NCI-H2107 treated with DMSO at 0.1 percent for 48 hours (cell line): ENCODE results near the gene SLC25A26.
"Not testable (repeated sequence)": the region's sequence is repeated elsewhere in the genome, so short reads cannot be mapped to it uniquely, and the experiment has no call there.

ENCODE experiments used
- DNase-seq: peaks from one replicate; lab custom pipeline; 2025; ENCODE audit not compliant: unreplicated experiment; lab: John Stamatoyannopoulos, UW

The SLC25A26 gene

DNA sequence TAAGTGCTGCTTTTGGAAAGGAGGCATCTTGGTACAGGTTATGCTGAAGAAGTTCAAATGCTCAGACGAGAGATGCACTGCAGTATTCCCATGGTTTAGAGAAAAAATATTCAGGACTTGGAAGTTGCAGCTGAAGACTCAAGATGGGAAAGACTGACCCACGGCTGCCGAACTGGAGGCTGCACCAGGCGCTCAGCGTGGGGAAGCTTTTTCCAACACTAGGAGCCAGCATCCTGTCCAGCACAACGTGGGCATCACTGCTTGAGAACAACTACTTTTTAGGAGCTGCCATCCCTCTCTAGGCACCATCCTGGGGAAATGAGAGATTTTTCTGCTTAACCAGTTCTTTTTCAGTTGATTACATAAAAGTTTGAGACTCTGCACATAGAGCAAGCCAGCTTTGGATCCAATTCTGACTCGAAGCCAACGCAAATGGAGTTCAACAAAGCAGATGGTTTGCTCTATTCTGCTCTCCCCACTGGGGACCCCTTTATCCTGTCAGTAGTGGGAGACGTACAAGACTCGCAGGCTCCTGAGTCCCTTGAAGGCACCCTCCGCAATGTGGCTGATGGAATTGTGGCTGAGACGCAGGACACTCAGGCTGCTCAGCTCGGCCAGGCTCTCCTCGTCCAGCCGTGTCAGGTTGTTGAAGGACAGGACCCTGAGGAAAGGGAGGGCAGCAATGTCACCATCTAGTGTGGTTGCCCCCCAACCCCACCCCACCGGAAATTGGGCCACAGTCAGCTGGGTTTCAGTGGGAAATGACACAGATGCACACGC lies 186.2 kb downstream of the SLC25A26 start:
- DNase-seq, result no peak

GRCh38 chr3:66407611-66408218 lies 186.9 kb downstream of the SLC25A26 start:
- DNase-seq, result no peak

- DNase-seq, result no peak
These were observed 189.3 kb downstream of the SLC25A26 start for GRCh38 chr3:66409771-66410754.

DNA sequence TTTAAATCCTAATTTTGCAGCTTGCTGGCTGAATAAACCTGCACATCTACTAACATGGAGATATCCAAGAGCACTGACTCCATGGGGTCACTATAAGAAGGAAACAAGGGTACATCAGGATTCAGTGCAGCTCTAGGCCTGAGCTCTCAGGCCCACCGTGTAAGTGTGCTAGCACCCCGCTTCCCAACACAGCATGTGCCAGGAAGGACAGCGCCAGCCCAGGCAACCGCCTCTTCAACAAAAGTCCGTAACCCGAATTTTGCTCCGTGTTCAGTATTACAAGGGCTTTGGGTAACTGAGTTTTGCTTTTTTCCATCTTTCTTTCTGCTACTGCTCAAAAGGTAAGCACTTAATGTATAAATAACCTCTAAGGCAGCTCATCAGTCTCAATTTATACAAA lies 190.2 kb downstream of the SLC25A26 start:
- DNase-seq, result no peak

- DNase-seq, result no peak
These were observed 190.7 kb downstream of the SLC25A26 start for GRCh38 chr3:66411474-66411873.

DNA sequence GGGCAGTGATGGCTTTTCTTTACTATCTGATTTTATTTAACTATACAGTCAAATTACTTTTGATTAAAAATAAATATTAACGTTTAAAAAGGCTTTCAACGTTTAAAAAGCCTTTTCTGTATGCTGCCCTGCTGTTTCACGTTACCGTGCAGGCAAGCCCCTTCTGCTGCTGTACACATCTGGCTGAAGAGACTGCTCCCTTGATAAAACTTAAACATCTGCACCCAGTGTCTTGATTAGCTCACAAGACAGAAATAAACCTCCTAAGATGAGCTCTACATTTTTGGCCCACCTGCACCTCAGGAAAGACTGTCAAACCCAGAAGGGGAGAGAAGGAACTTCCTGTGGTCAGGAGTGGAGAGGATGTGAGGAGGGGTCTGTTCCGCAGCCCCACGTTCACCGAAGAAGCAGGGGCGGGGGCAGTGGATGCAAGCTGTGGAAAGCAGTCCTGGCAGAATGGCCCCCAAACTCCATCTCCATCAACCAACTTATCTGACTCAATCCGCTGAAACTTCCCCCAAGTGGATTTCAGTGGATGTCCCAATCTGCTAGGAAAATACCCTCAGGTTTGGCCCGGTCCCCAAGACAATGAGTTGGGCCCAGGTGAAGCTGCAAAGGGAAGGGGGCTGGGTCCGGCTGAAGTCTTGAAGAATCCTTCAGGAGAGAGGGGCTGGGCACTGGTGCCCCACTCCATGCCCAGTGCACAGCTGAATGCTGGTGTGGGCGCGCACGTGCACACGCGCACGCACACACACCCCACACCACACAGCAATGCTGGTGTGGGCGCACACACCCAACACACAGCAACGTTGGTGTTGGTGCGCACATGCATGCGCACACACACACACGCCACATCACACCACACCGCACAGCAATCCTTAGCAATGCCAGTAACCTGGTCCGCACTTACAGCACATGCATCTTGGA lies 191.4 kb downstream of the SLC25A26 start:
- DNase-seq, result no peak

- DNase-seq, result no peak
These were observed 192.4 kb downstream of the SLC25A26 start for GRCh38 chr3:66413151-66413751.

- no peak for DNase-seq
These were observed 194.0 kb downstream of the SLC25A26 start for GRCh38 chr3:66414846-66415245.

GRCh38 chr3:66415867-66416428 lies 195.1 kb downstream of the SLC25A26 start:
- DNase-seq, result no peak

DNA sequence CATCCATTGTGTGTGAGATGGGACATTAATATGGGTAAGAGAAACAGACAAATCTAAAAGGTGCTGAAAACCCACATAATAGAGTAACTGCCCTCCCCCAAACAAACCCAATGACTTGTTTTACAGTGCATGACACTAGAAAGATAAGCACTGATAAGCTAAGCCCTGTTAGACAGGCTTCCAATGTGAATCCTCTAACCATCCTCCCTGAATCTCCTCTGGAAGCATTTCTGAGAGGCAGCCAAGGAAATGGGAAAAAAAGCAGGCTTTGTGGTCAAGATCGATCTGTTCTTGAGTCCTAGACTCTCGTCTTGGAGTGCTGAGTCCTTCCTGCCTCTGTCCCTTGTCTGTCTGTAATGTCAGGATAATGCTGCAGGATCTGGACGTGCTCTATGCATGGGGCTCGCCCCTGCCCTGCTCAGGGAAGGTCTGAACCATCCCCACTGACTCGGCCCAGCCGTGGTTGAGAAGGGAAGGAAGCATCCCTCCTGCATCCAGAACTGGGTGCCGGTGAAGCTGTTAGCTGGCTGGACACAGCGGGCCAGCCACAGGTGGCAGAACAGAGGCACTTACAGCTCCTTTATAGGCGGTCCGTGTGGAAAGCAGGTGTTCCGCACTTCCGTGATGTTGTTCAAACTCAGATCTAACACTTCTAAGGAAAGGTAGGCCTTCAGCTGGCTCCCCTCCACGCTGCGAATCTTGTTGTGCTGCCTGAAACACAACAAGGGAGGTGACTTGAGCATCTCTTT lies 195.9 kb downstream of the SLC25A26 start:
- no peak for DNase-seq

DNA sequence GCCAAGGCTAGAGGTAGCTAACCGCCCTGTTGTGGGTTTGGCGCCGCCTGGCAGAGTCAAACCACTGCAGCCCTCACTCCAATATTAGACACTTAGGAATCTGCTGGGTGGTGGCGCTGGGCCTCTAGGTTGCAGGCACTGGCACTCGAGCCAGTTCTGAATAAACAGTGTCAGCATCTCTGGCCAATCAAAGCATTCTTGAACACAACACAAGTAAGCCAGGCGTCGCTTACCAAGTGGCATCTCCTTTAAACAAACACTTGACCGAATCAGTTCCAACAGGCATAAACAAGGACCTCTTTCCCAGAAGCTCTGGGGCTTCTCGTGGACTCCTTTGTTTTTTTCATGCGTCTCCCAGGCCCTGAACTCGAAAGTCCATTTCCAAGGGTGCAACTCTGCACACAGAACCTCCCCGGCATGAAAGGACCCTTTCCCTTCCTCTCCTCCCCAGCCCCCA lies 197.7 kb downstream of the SLC25A26 start:
- DNase-seq, result no peak

DNA sequence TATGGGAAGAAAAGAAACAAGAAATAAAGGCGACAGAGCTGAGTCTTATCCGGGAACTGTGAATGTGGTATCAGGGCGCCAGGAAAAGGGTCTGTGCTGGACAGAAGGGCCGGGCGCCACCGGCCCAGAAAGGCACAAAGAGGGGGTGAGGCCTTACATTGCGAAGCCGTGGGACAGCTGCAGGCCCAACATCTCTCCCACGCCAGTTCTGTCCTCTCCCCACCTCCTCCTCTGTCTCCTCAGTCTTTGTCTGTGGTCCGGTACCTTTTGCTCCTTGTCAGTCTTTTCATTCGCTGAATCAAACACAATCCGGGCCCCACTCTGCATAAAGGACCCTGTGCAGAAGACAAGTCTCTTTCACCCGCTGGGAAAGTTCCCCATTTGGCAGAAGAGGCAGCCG lies 198.2 kb downstream of the SLC25A26 start:
- DNase-seq, result no peak

- not testable (repeated sequence) for DNase-seq
These were observed 200.3 kb downstream of the SLC25A26 start for GRCh38 chr3:66421144-66421543.

DNA sequence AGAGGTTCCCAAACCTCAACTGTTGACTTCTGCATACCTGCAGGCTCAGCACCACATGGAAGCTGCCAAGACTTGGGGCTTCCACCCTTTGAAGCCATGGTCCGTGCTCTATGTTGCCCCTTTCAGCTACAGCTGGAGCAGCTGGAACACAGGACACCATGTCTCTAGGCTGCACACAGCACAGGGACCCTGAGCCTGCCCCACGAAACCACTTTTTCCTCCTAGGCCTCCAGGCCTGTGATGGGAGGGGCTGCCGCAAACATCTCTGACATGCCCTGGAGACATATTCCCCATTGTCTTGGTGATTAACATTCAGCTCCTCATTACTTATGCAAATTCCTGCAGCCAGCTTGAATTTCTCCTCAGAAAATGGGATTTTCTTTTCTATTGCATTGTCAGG lies 201.1 kb downstream of the SLC25A26 start:
- not testable (repeated sequence) for DNase-seq

DNA sequence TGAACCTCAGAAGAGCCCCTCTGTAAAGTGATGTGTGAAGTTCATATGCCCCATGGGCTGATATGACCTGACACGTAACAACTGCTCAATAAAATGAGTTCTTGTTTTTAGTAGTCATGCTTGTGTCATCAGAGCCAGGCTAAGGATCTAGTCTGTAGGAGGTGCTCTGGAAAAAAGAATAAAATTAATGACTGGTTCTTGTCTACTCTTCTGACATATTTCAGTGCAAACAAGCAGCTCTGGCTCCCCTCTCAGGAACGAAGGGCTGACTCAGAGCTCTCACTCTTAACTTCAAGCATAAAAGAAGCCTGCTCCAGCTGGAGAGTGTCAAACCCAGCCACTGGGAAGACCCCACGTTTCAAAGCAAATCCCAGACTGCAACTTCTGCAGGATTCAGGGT lies 203.0 kb downstream of the SLC25A26 start:
- DNase-seq, result no peak

GRCh38 chr3:66425032-66425431 lies 204.2 kb downstream of the SLC25A26 start:
- no peak for DNase-seq

DNA sequence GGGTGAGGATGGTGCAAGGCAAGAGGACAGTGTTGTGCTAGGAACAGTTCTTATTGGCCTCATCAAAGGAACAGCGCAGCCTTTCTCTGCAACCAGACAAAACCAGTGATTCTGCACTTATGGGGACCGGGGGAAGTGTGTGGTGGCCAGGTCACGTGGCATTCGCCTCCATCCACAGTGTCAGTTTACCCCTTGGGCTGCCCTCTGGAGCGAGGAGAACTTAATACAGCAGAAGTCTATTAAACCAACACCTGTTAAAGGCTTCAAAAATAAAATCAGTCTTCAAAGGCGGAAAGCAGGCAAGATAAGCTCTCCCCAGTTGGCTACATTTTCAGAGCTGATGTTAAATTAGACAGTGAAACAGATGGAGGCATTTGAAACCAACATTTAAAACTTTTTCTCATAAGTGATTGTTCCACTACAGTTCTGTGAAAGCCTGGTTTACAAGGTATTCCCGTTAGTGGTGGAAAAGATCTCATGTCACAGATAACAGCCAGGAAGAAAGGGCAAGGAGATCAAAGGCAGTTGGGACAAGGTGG lies 204.8 kb downstream of the SLC25A26 start:
- DNase-seq, result no peak

DNA sequence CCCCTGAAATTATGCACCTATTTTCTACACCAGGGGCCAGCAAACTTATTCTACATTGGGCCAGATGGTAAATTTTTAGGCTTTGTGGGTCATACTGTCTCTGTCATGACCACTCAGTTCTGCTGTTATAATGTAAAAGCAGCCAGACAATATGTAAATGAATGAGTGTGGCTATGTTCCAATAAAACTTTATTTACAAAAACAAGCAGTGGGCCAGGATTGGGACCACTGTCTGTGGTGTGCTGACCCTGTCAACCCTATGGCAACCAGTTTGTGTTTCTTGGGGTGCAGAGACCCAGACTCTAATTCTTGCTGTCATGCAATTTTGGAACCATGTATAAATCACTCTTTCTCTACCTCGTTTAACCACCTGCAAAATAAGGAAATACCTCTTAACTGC lies 205.3 kb downstream of the SLC25A26 start:
- DNase-seq, result no peak

DNA sequence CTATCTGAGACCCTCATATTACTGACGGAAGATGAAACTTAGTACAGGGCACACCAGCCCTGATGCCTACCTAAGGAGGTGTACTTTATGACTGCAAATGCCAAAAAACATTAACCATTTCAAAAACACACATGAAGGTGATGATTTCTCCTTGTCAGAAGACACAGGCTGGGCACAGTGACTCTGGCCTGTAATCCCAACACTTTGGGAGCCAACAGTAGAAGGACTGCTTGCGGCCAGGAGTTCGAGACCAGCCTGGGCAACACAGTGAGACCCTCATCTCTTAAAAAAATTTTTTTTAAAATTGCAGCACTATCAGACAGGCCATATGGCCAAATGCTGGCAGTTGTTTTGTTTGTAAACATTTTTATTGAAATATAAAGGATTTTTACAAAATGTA lies 206.6 kb downstream of the SLC25A26 start:
- DNase-seq, result no peak
